Brain pericyte (primary cell): ENCODE results near the gene SLCO4A1.
"Not testable (repeated sequence)": the region's sequence is repeated elsewhere in the genome, so short reads cannot be mapped to it uniquely, and the experiment has no call there.

Source experiments
- DNase-seq: peaks from one replicate; pipeline ENCODE4 v3.0.0-alpha.2; 2012; ENCODE audit warnings: low read depth, low spot score

The SLCO4A1 gene

GRCh38 chr20:62623488-62624324 lies 18.6 kb upstream of the SLCO4A1 start:
- no peak for DNase-seq

GRCh38 chr20:62624325-62624690 lies 18.0 kb upstream of the SLCO4A1 start:
- no peak for DNase-seq

DNA sequence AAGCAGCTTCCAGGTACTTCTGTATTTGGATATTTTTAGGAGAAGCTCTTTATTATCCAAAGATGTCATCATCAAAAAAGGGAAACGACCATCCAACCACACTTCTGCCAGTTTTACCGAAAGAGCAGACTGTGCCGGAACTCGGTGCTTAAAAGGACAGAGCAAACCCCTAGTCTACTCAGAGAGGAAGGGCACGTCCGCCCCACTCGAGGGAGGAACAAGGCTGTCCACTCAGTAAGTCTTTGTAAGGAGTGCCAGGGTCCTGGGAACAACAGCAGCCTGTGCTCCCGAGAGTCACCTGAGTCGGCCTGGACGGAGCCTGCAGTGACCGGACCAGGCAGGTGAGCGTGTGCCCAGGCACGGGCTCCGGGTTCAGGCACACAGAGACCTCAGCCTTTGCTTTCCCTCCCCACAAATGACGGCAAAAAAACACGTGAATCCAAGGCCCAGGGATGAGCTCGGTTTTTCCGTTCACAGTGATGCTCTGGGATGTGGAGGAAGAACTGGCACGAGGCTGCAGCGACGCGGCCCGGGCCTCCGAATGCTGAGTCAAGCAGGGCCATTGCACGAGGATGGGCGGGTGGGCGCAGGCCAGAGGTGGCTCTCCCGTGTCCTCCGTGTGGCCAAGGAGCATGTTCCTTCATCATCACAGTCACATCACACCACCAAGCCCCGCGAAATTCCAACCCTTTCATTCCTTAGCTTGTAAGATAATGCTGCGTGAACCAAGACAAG lies 17.4 kb upstream of the SLCO4A1 start:
- no peak for DNase-seq

DNA sequence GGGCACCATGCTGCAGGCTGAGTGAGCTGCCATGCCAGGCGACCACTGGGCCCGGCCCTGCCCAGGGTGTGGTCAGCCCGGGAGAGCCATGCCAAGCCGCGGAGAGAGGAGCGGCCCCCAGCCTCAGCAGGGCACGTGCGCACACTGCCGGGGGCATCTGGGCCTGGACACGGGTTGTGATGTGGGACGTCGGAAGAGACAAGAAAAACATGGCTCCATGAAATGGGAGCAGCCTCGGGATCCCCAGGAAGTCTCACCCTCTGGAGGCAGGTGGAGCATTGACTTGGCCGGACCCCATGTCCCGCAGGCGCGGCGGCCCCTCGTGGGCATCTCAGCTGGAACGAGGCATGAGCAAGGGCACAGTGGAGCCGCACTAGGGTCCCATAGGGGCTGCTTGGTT lies 16.8 kb upstream of the SLCO4A1 start:
- DNase-seq: no peak

- no peak for DNase-seq
These were observed 16.3 kb upstream of the SLCO4A1 start for GRCh38 chr20:62625921-62626547.

DNA sequence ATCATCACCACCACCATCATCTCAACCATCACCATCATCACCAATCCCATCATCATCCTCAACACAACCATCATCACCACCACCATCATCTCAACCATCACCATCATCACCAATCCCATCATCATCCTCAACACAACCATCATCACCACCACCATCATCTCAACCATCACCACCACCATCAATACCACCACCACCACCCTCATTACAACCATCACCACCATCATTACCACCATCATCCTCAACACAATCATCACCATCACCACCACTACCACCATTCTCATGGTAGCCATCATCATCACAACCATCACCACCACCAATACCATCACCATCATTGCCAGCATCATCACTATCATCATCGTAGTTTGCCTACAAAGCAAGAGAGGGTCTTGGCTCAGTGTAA lies 14.9 kb upstream of the SLCO4A1 start:
- not testable (repeated sequence) for DNase-seq

DNA sequence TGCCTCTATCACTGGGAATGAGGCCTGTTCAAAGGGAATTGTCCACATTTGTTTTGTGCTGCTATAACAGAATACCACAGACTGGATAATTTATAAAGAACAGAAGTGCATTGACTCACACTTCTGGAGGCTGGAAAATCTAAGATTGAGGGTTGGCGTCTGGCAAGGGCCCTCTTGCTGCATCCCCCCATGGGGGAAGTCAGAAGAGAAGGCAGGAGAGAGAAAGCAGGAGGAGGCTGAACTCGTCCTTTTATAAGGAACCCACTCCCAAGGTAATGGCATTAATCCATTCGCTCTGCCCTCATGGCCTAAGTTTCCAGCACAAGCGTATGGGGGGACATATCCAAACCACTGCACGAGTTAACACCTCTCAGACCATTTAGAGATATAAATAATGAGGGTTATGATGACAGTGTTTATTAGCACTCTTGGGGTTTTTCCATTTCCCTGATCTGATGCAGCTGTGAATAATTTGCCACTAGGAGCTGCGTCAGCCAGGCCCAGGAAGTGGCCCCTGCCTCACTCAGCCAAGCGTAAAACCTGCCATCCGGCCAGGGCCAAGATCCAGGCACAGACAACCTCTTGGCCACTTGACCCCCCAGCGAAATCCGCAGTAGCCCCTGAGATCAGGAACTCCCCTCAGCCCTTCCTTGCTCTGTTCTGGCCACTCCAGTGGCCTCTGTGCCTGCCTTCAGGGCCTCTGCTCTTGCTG lies 14.2 kb upstream of the SLCO4A1 start:
- no peak for DNase-seq

- no peak for DNase-seq
These were observed 13.6 kb upstream of the SLCO4A1 start for GRCh38 chr20:62628691-62629090.

DNA sequence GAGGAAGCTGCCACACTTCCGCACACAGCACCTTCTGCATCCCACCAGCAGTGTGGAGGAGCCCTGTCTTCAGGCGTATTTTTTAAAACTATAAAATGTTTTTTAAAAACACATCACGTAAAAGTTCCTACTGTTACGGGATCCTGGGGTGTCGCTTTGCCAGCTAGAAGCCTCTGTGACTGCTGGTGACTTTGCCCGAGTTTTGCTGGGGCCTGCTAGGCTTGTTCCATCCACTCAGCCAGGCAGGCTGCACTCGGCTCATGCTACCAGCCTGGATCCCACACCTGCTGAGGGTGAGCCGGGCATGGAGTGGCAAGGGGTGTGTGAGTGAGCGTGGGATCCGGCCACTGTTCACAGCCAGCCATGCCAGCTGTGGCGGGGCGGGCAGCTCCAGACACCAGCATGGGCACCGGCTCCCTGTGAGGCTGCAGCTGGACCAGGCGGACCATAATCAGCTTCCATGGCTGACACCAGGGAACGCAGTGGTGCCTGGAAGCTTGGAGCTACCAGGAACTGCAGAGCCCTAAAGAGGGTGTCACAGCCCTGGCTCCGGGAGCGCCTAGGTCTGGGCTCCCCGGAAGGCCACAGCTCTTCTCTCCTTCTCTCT lies 12.3 kb upstream of the SLCO4A1 start:
- no peak for DNase-seq

- no peak for DNase-seq
These were observed 10.7 kb upstream of the SLCO4A1 start for GRCh38 chr20:62631336-62632308.

DNA sequence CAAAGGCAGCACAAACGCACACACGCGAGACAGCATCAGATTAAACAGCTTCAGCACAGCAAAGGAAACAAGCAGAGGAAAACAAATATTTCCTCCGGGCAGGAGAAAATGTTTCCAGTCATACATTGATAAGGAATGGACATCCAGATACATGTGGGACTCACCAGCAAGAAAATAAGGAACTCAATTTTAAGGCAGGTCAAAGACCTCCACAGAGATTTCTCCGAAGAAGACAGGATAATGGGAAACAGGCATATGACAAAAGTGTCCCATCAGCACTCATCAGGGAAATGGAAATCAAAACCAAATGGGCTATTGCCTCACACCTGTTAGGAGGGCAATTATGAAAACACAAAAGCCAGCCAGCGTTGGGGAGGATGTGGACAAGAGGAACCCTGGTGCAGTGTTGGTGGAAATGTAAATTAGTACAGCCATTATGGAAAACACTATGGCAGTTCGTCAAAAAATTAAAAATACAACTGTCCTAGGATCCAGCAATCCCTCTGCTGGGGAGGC lies 9.7 kb upstream of the SLCO4A1 start:
- no peak for DNase-seq

GRCh38 chr20:62633598-62634329 lies 8.5 kb upstream of the SLCO4A1 start:
- no peak for DNase-seq

GRCh38 chr20:62634330-62634967 lies 7.9 kb upstream of the SLCO4A1 start:
- DNase-seq: no peak

- DNase-seq: no peak
These were observed 7.1 kb upstream of the SLCO4A1 start for GRCh38 chr20:62635232-62635631.

DNA sequence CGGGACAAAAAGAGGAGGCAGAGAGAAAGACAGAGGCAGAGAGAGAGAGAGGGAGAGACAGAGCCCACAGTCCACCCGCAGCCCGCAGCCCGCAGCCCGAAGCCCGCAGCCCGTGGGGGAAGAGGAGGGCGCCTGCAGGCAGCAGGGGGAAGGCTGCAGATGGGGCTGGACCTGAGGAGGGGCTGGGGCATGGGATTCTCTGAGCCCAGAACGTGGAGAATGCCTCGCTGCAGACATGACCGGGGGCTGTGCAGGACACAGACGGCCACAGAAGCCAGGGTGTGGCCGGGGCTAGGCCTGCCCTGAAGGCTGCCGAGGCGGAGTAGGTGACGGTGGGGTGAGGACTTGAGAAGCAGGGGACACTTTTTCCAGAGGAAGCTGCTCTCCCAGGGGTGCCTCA lies 6.5 kb upstream of the SLCO4A1 start:
- DNase-seq: no peak

- no peak for DNase-seq
These were observed 5.9 kb upstream of the SLCO4A1 start for GRCh38 chr20:62636446-62636845.

DNA sequence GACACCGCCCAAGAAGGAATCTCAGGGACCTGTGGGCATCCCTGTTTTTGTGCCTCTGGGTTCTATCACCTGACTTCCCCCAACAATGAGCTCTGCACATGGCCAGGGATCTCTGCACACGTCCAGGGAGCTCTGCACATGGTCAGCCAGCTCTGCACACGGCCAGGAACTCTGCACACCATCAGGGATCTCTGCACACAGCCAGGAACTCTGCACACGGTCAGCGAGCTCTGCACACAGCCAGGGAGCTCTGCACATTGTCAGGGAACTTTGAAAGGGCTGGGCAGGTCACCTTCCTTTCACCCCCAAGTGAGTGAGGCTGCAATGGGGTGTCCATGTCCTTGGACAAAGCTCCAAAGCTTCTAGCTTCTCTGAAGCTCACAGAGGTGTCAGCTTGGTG lies 5.2 kb upstream of the SLCO4A1 start:
- no peak for DNase-seq

GRCh38 chr20:62637521-62638054 lies 4.7 kb upstream of the SLCO4A1 start:
- DNase-seq: no peak
